ENCODE measurements around the gene SLC1A5. TPM values are rescaled to one million over a fixed set of nuclear protein-coding genes. Genes with fewer than 3 reads are reported as not detected.
A peak's percentile ranks its signal among the peaks of the same experiment; 100 is the strongest.
"Not testable (repeated sequence)": the region's sequence is repeated elsewhere in the genome, so short reads cannot be mapped to it uniquely, and the experiment has no call there.

Gene SLC1A5
- total and polyA plus RNA-seq, 2 donors (not counting 3 experiments of a cell fraction or from before 2014, with no cell fraction given), result 114 TPM

- no peak overlapping the region for H2AFZ ChIP-seq (ENCODE audit: low read depth, low read length)
- H3K79me2 ChIP-seq (ENCODE audit: control insufficient read depth, insufficient read depth, low read length), result no peaks in the 10 kb centered on the region
- no TSS peak for BruUV-seq (replicated peaks)
- DNase-seq (ENCODE audit: low read depth, low spot score) (no peak), FAIRE-seq (no peak)
- no peaks in the 10 kb centered on the region for H3K9me3 ChIP-seq (replicated peaks; ENCODE audit: control insufficient read depth, insufficient read depth, low read length)
- no peaks in the 10 kb centered on the region for H4K20me1 ChIP-seq (replicated peaks; ENCODE audit: control insufficient read depth, extremely low read depth, insufficient read depth, low read length)
- TF ChIP-seq MAX (IDR thresholded peaks at IDR 0.05; ENCODE audit: insufficient read depth, insufficient read length) (peak; percentile 22), FOS (IDR thresholded peaks at IDR 0.05; ENCODE audit: borderline replicate concordance, insufficient read depth, low read length) (no peak)
- H3K27me3 ChIP-seq (ENCODE audit: control insufficient read depth in 2 of 2, insufficient read depth in 2 of 2, low read length in 2 of 2), result no peaks in the 10 kb centered on the region
- CTCF ChIA-PET, result interaction anchor here (1.1 kb wide), 1 partner anchor 79 kb away, joined by 3 read pairs; no protein-coding TSS in a partner anchor
- H3K27ac ChIP-seq (ENCODE audit: insufficient read depth, low read depth, low read length), result no peak overlapping the region
- H3K4me2 ChIP-seq (ENCODE audit: insufficient read depth, low read length), result no peak overlapping the region
- peaks cover 0 to 2% of the 10 kb centered on the region in 2 experiments for H3K36me3 ChIP-seq (ENCODE audit: control insufficient read depth in 2 of 2, extremely low read depth in 1 of 2, insufficient read depth in 2 of 2, low read length in 2 of 2)
- no peak overlapping the region for H3K4me3 ChIP-seq (replicated peaks in 1 of 3; ENCODE audit: insufficient read depth in 1 of 3, low read depth in 1 of 3, low read length in 3 of 3)
- H3K9ac ChIP-seq (replicated peaks; ENCODE audit: extremely low read depth, insufficient read depth, low read length), result no peak overlapping the region
- H3K4me1 ChIP-seq (ENCODE audit: control insufficient read depth, extremely low read depth, insufficient read depth, low read length), result peaks cover 8% of the 10 kb centered on the region
- dilution Hi-C loops (cut with MboI; ENCODE audit: extremely low pct_ligation_motif_present, low sequenced_read_pairs), result no loop called here
- intact Hi-C loops (cut with micrococcal nuclease), result no loop called here
- no peaks in the 10 kb centered on the region for H3K9me1 ChIP-seq (replicated peaks; ENCODE audit: control insufficient read depth, extremely low read depth, insufficient read depth, low read length)
- POLR2A ChIA-PET, result no interaction called here
Observed at GRCh38 chr19:46761418-46761831, 27.0 kb downstream of the SLC1A5 start.

- H3K4me3 ChIP-seq (replicated peaks in 1 of 3; ENCODE audit: insufficient read depth in 1 of 3, low read depth in 1 of 3, low read length in 3 of 3); H3K9me3 ChIP-seq (replicated peaks; ENCODE audit: control insufficient read depth, insufficient read depth, low read length); H3K9ac ChIP-seq (replicated peaks; ENCODE audit: extremely low read depth, insufficient read depth, low read length); BruUV-seq (replicated peaks); CTCF ChIA-PET; H3K36me3 ChIP-seq (ENCODE audit: control insufficient read depth in 2 of 2, extremely low read depth in 1 of 2, insufficient read depth in 2 of 2, low read length in 2 of 2); POLR2A ChIA-PET; DNase-seq (ENCODE audit: low read depth, low spot score); H3K4me2 ChIP-seq (ENCODE audit: insufficient read depth, low read length); H4K20me1 ChIP-seq (replicated peaks; ENCODE audit: control insufficient read depth, extremely low read depth, insufficient read depth, low read length); H3K79me2 ChIP-seq (ENCODE audit: control insufficient read depth, insufficient read depth, low read length); dilution Hi-C loops (cut with MboI; ENCODE audit: extremely low pct_ligation_motif_present, low sequenced_read_pairs); H3K27ac ChIP-seq (ENCODE audit: insufficient read depth, low read depth, low read length); H3K9me1 ChIP-seq (replicated peaks; ENCODE audit: control insufficient read depth, extremely low read depth, insufficient read depth, low read length); H2AFZ ChIP-seq (ENCODE audit: low read depth, low read length); H3K27me3 ChIP-seq (ENCODE audit: control insufficient read depth in 2 of 2, insufficient read depth in 2 of 2, low read length in 2 of 2); intact Hi-C loops (cut with micrococcal nuclease); FAIRE-seq: not testable (repeated sequence)
- H3K4me1 ChIP-seq (ENCODE audit: control insufficient read depth, extremely low read depth, insufficient read depth, low read length), result peaks cover 14% of the 10 kb centered on the region
Observed at GRCh38 chr19:46760897-46761296, 27.5 kb downstream of the SLC1A5 start.

Data from endothelial cell of umbilical vein (primary cell).